ENCODE results near the gene POFUT2.

POFUT2 gene

DNA sequence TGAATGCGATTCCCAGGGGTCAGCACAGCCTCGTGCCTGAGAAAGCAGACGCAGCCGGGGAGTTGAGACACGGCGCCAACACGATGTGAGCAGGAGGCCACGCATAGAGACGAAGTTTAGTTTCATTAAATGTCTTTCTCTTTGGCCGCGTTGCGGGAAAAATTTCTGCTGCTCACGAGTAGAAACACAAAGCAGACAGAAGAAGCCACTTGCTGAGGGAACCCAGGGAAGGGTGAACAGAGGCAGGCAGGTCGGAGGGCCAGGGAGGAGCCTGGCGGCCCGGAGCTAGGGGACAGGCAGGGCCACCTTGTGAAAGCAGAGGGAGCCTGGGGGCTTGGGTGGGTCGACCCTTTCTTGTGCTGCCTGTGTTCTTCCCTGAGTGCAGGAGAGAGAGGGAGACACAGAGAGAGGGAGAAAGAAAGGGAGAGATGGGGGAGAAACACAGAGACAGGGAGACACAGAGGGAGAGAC lies 33.2 kb downstream of the POFUT2 start:
- TF ChIP-seq, protein P1, sequence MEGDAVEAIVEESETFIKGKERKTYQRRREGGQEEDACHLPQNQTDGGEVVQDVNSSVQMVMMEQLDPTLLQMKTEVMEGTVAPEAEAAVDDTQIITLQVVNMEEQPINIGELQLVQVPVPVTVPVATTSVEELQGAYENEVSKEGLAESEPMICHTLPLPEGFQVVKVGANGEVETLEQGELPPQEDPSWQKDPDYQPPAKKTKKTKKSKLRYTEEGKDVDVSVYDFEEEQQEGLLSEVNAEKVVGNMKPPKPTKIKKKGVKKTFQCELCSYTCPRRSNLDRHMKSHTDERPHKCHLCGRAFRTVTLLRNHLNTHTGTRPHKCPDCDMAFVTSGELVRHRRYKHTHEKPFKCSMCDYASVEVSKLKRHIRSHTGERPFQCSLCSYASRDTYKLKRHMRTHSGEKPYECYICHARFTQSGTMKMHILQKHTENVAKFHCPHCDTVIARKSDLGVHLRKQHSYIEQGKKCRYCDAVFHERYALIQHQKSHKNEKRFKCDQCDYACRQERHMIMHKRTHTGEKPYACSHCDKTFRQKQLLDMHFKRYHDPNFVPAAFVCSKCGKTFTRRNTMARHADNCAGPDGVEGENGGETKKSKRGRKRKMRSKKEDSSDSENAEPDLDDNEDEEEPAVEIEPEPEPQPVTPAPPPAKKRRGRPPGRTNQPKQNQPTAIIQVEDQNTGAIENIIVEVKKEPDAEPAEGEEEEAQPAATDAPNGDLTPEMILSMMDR (IDR thresholded peaks at IDR 0.05; ENCODE audit: control insufficient read depth, extremely low read depth, insufficient read depth): no peak
- H3K4me3 ChIP-seq (ENCODE audit: low read depth, low read length): no peak overlapping the region
- DNase-seq (ENCODE audit: low read depth): no peak

GRCh38 chr21:45253633-45254459 lies 33.8 kb downstream of the POFUT2 start:
- TF ChIP-seq, protein P1 (IDR thresholded peaks at IDR 0.05; ENCODE audit: control insufficient read depth, extremely low read depth, insufficient read depth): no peak
- DNase-seq (ENCODE audit: low read depth): no peak
- H3K4me3 ChIP-seq (ENCODE audit: low read depth, low read length): no peak overlapping the region

DNA sequence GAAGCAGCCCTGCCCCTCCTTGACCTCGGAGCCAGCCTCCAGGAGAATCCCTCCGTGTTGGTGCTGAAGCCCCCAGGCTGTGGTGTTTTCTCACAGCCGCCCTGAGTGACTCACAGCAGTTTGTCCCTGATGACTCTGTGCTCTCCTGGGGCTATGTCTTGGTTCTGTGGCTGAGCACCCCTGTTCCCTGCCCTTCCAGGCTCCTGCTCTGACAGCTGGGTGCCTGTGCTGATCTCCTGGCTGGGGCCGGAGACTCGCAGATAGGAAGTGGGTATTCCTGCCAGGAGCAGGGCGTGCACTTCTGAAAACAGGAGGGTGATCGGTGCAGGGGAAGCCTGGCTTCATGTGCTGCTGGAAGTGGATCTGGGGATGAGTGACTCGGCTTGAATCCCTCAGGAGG lies 34.5 kb downstream of the POFUT2 start:
- TF ChIP-seq, protein P1 (IDR thresholded peaks at IDR 0.05; ENCODE audit: control insufficient read depth, extremely low read depth, insufficient read depth): no peak
- H3K4me3 ChIP-seq (ENCODE audit: low read depth, low read length): no peak overlapping the region
- DNase-seq (ENCODE audit: low read depth): no peak

DNA sequence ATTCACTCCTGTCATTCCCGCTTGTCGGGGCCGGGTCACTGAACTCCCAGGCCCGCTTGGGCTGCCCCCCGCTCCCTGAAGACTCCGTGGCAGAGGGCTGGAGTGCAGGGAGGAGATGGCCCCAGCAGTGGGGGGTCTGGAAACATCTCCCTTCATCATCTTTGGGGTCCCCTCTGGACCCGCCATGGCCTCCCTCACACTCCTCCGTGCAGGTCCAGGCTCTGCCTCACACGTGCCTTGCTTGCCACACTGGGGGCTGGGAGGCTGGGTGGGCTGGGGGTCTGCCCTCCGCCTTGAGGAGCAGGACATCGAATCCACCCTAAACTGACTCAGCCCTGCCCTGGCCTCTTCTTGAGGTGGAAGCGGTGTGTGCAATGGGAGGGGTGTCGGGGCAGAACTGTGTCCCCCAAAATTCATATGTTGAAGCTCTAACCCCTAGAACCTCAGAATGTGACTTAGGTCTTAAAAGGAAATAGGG lies 35.2 kb downstream of the POFUT2 start:
- TF ChIP-seq, protein P1 (IDR thresholded peaks at IDR 0.05; ENCODE audit: control insufficient read depth, extremely low read depth, insufficient read depth): no peak
- DNase-seq (ENCODE audit: low read depth): no peak
- no peak overlapping the region for H3K4me3 ChIP-seq (ENCODE audit: low read depth, low read length)

GRCh38 chr21:45251635-45252447 lies 35.9 kb downstream of the POFUT2 start:
- no peak for DNase-seq (ENCODE audit: low read depth)
- no peak overlapping the region for H3K4me3 ChIP-seq (ENCODE audit: low read depth, low read length)
- TF ChIP-seq, protein P1 (IDR thresholded peaks at IDR 0.05; ENCODE audit: control insufficient read depth, extremely low read depth, insufficient read depth): no peak

DNA sequence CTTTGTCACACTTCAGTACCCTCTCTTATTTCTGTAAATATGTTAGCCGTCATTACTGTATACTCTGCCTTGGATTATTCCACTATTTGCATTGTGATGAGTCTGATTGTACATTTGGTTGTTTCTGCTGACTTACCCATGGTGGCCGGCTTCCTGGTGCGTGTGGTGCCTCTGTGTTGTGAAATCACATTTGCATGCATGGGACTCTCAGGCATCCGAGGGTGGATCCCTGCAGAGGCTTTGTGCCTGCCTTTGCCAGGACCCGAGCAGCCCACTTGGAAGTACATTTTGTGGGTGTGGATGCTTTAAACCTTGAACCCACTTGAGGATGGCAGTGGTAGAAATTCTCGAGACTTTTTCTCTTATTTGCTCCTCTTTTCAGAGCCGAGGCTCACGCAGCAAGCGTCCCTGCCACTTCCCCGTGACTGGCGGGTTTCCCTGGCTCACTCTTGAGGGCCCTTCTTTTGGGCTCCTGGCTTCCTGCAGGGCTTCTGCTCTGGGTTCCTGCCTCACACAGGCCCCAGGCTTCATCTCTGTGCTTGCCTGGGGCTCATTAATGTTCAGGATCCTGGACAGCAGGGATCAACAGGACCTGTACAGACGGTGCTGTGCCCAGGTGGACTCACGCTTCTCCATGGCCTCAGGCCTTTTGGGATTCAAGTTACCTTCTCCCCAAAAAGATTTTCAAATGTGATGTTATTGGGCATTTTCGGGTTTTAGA lies 36.6 kb downstream of the POFUT2 start:
- DNase-seq (ENCODE audit: low read depth): no peak
- TF ChIP-seq, protein P1 (IDR thresholded peaks at IDR 0.05; ENCODE audit: control insufficient read depth, extremely low read depth, insufficient read depth): no peak
- no peak overlapping the region for H3K4me3 ChIP-seq (ENCODE audit: low read depth, low read length)
